ENCODE measurements around the gene HMCES.

HMCES gene

DNA sequence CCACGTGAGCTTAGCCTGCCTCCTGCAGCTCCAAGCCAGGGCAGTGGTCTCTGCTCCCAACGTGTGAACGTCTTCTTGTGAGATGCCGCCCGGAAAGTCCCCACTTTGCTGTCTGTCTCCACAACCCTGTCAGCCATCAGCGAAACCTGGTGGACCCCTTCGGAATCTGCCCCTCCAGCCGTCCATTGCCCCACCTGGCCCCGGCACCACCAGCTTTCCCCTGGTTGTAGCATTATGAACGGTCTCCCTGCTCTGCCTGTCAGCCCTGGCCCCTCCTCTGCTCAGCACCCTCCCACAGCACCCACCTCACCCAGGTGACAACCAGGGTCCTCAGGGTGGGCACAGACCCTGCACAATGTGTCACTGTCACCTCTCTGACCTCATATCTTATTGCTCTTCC, 71.1 kb downstream of the HMCES start:
- DNase-seq: no peak

DNA sequence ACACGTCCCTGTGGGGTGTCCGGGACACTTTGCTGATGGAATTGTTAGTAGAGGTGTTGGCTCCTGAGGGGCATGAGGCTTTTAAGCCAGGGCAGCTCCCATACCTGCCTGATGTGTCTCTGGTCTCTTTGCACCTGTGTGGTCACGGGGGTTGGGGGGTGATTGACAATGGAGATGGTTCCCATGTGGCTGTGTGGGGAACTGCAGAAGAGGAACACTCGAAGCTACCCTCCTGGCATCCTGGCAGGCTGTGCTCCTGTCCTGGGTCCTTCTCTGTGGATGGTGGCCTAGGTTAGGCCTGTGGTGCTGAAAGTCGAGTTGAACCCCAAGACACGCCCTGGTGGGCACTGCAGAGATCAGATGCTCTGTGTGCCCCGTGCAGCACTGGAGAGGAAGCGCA, 73.4 kb downstream of the HMCES start:
- no peak for DNase-seq

DNA sequence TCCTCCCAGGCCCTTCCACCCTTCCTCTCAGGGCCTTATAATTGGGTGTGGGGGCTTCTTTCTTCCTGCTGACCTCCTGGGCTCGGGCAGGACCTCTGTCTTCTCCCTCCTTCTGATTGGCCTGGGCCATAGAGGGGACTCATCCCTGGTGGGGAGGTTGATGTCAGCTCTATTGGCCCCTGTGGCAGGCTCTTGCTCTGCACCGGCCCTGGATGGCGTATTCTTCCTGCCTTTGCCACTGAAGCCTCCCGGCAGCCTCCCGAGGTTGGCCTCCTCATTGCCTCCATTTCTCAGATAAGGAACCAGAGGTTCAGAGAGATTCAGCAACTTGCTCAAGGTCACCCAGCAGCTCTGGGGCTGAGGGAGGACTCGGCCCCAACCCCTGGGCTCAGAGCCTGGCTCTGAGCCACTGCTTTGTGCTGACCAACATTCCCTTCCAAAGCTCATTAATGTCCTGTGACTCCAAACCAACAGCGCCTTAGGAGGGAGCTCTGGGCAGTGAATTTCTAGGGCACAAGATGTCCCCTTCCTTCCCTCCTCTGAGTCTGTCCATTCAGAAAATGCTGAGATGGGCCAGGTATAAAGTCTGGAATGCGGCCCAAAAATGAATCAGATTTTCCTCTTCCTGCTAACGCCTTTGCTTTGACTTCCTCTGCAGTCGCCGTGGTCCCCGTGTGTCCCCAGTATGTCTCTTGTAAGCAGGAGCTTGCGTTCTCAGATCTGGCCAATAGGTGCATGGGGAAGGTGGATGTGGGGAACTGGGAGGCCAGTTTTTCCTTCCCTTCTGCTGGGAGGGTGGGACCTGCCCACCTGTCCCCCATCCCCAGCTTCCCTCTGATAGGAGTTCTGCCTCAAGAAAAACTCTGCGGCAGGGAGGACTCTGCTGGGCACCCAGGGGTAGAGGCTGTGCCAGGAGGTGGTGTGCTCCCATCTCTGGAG, 74.2 kb downstream of the HMCES start:
- DNase-seq: no peak

DNA sequence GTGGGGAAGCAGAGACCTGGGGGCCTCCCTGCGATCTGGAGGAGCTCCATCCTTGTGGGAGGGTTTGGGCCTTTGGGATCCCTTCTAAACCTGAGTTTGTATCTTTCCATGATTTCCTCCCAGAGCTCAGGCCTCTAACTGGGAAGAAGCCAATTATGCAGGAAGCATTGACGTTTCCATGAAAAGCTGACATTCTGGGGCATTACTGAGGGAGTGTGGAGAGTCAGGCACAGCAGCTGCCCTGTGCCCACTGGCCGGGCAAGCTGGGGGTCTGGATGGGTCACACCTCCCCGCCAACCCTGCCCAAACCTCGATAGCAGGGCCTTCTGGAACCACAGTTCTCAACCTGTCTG, 74.9 kb downstream of the HMCES start:
- no peak for DNase-seq

Data from KG1 (cell line).